Trophoblast cell (in vitro differentiated cells and primary cell): ENCODE data around the gene SUMO4.

ENCODE experiments used
- DNase-seq, 2 donors: peaks; one replicate each; pipeline ENCODE4 v3.0.0-alpha.2; 2016
- H2AFZ ChIP-seq: 2 replicates; pipeline ENCODE4 v1.6.1; 2013; ENCODE audit warnings: low read length, moderate library complexity, mild to moderate bottlenecking; ENCODE audit not compliant: insufficient read depth, poor library complexity
- H2AK5ac ChIP-seq: 2 replicates; pipeline ENCODE4 v1.6.1; 2013; ENCODE audit warnings: mild to moderate bottlenecking, low read length
- H2BK120ac ChIP-seq: 2 replicates; pipeline ENCODE4 v1.6.1; 2013; ENCODE audit warnings: low read length, mild to moderate bottlenecking, moderate library complexity; ENCODE audit not compliant: insufficient read depth, poor library complexity
- H2BK12ac ChIP-seq: 2 replicates; pipeline ENCODE4 v1.6.1; 2013; ENCODE audit warnings: mild to moderate bottlenecking, low read length, moderate library complexity
- H2BK5ac ChIP-seq: 2 replicates; pipeline ENCODE4 v1.6.1; 2013; ENCODE audit warnings: low read length, low read depth, moderate library complexity, mild to moderate bottlenecking; ENCODE audit not compliant: poor library complexity
- H3K14ac ChIP-seq: 2 replicates; pipeline ENCODE4 v1.6.1; 2013; ENCODE audit warnings: mild to moderate bottlenecking, low read length
- H3K18ac ChIP-seq: 2 replicates; pipeline ENCODE4 v1.6.1; 2013; ENCODE audit warnings: mild to moderate bottlenecking, low read length
- H3K23ac ChIP-seq: 2 replicates; pipeline ENCODE4 v1.6.1; 2013; ENCODE audit warnings: low read length
- H3K27ac ChIP-seq: 2 replicates; pipeline ENCODE4 v1.5.1; 2013; ENCODE audit warnings: low read depth, mild to moderate bottlenecking, inconsistent platforms, low read length, moderate library complexity
- H3K27me3 ChIP-seq: 2 replicates; pipeline ENCODE4 v1.6.1; 2013; ENCODE audit warnings: inconsistent platforms, mild to moderate bottlenecking, low read length, moderate library complexity; ENCODE audit not compliant: insufficient read depth
- H3K36me3 ChIP-seq, 2 experiments: 1 replicate in 1 of 2; 2 replicates in 1 of 2; pipeline ENCODE4 v1.6.1; 2013; ENCODE audit warnings: low read length in 2 of 2, mild to moderate bottlenecking in 2 of 2, moderate library complexity in 1 of 2; ENCODE audit not compliant: insufficient read depth in 2 of 2, control insufficient read depth in 1 of 2
- H3K4ac ChIP-seq: 2 replicates; pipeline ENCODE4 v1.6.1; 2013; ENCODE audit warnings: low read depth, mild to moderate bottlenecking, low read length, moderate library complexity
- H3K4me1 ChIP-seq, 2 experiments: 1 replicate in 1 of 2; 2 replicates in 1 of 2; pipeline ENCODE4 v1.6.1; 2013; ENCODE audit warnings: low read length in 2 of 2, mild to moderate bottlenecking in 2 of 2, moderate library complexity in 1 of 2; ENCODE audit not compliant: insufficient read depth in 2 of 2, control insufficient read depth in 1 of 2
- H3K4me2 ChIP-seq: 2 replicates; pipeline ENCODE4 v1.6.1; 2013; ENCODE audit warnings: inconsistent platforms, mild to moderate bottlenecking, low read length, moderate library complexity
- H3K4me3 ChIP-seq: 2 replicates; pipeline ENCODE4 v1.5.1; 2013; ENCODE audit warnings: mild to moderate bottlenecking, low read depth, low read length, inconsistent platforms
- H3K79me1 ChIP-seq: one replicate; pipeline ENCODE4 v1.6.1; 2013; ENCODE audit warnings: low read length
- H3K79me2 ChIP-seq: 2 replicates; pipeline ENCODE4 v1.6.1; 2013; ENCODE audit warnings: low read length, mild to moderate bottlenecking; ENCODE audit not compliant: control insufficient read depth, insufficient read depth, poor library complexity
- H3K9ac ChIP-seq: 2 replicates; pipeline ENCODE4 v1.6.1; 2013; ENCODE audit warnings: mild to moderate bottlenecking, low read length
- H3K9me3 ChIP-seq: 2 replicates; pipeline ENCODE4 v1.6.1; 2013; ENCODE audit warnings: low read depth, mild to moderate bottlenecking, control low read depth, inconsistent platforms, low read length; ENCODE audit not compliant: insufficient read depth
- H4K12ac ChIP-seq: 2 replicates; pipeline ENCODE4 v1.6.1; 2013; ENCODE audit warnings: low read depth, mild to moderate bottlenecking, low read length, moderate library complexity
- H4K8ac ChIP-seq: 2 replicates; pipeline ENCODE4 v1.6.1; 2013; ENCODE audit warnings: low read depth, mild to moderate bottlenecking, low read length, moderate library complexity
- H4K91ac ChIP-seq: one replicate; pipeline ENCODE4 v1.6.1; 2013; ENCODE audit warnings: low read depth, mild to moderate bottlenecking, low read length, moderate library complexity
- WGBS: extraction: QIAGEN DNeasy Blood & Tissue Kit; methylation state at CpG from one replicate; pipeline ENCODE4 v1.1.7; 2013; ENCODE audit warnings: missing lambda C conversion rate; ENCODE audit not compliant: insufficient read length, insufficient coverage; ENCODE audit errors: extremely low coverage; 5-methylcytosine and 5-hydroxymethylcytosine counted together

Gene SUMO4

DNA sequence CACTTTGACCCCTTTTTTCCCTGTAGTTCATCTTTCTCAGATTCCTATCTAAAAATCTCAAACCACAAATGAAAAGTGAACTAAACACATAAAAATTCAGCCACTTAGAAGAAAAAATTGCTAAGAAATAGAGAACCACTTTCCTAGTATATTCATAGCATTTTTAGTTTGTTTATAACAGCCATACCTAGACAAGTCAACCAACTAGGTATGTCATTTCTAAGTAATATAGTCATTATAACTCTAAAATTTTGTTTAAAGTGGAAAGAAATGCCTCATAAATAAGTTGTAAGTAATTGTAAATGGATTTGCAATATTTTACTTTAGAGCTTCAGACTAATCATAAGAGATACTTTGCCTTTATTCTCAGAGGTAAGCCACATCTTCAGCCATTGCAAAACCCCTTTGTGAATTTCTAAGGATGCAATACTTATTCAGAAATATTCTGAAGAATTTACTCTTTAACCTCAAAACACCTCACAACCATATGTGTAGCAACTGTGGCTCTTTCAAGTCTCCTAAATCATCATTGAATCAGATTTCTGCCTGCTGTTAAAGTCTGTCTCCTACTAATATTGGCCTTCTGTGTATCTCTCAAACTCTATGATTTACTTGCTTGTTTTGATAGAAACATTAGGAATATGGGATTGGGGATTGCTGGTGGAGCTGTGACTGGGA lies 6.9 kb upstream of the SUMO4 start:
- Histone ChIP-seq H2AK5ac (no peak overlapping the region), H3K18ac (no peak overlapping the region), H3K4me1 (peaks cover 0 to under 1% of the 10 kb centered on the region in 2 experiments), H2BK5ac (no peak overlapping the region), H3K23ac (no peak overlapping the region), H3K14ac (no peak overlapping the region), H3K27ac (no peak overlapping the region), H2AFZ (no peak overlapping the region), H2BK120ac (no peak overlapping the region), H4K91ac (no peak overlapping the region), H3K27me3 (no peaks in the 10 kb centered on the region), H3K9me3 (no peaks in the 10 kb centered on the region), H3K79me2 (no peaks in the 10 kb centered on the region), H3K4ac (no peak overlapping the region), H3K4me2 (no peak overlapping the region), H4K8ac (no peak overlapping the region), H3K79me1 (no peaks in the 10 kb centered on the region), H4K12ac (no peak overlapping the region), H2BK12ac (no peak overlapping the region), H3K36me3 (peaks cover 0 to 3% of the 10 kb centered on the region in 2 experiments), H3K9ac (no peak overlapping the region), H3K4me3 (no peak overlapping the region)
- DNase-seq = peak in 1 of 2 donors; percentile 22

DNA sequence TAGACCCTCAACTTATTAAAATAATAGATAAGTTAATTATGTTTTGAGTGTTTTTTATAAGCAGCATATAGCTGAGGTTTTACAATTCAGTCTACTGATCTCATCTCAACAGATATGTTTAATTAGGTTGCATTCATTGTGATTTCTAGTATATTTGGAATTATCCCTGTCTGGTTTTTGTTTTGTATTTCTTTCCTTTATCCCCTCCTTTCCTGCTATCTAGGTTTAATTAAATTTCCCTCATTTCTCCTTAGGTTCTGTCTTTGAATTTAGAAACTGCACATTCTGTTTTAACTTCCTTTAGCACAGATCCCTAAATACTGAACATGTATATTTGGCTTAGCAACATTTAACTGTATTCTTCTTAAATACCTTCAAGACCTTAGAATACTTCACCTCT lies 4.9 kb upstream of the SUMO4 start:
- no peak overlapping the region for H4K8ac ChIP-seq
- no peak for DNase-seq
- no peak overlapping the region for H2BK120ac ChIP-seq
- no peak overlapping the region for H3K23ac ChIP-seq
- no peak overlapping the region for H2AK5ac ChIP-seq
- H3K4me3 ChIP-seq = no peak overlapping the region
- no peak overlapping the region for H3K9ac ChIP-seq
- H3K27ac ChIP-seq = no peak overlapping the region
- H3K79me1 ChIP-seq = no peaks in the 10 kb centered on the region
- H3K79me2 ChIP-seq = no peaks in the 10 kb centered on the region
- peaks cover 3 to 4% of the 10 kb centered on the region in 2 experiments for H3K36me3 ChIP-seq
- H2BK5ac ChIP-seq = no peak overlapping the region
- H3K9me3 ChIP-seq = no peaks in the 10 kb centered on the region
- no peak overlapping the region for H3K4me2 ChIP-seq
- no peaks in the 10 kb centered on the region for H3K27me3 ChIP-seq
- no peaks in the 10 kb centered on the region for H3K4me1 ChIP-seq
- H3K14ac ChIP-seq = no peak overlapping the region
- no peak overlapping the region for H3K18ac ChIP-seq
- H3K4ac ChIP-seq = no peak overlapping the region
- no peak overlapping the region for H4K91ac ChIP-seq
- no peak overlapping the region for H2AFZ ChIP-seq
- no peak overlapping the region for H2BK12ac ChIP-seq
- no peak overlapping the region for H4K12ac ChIP-seq

DNA sequence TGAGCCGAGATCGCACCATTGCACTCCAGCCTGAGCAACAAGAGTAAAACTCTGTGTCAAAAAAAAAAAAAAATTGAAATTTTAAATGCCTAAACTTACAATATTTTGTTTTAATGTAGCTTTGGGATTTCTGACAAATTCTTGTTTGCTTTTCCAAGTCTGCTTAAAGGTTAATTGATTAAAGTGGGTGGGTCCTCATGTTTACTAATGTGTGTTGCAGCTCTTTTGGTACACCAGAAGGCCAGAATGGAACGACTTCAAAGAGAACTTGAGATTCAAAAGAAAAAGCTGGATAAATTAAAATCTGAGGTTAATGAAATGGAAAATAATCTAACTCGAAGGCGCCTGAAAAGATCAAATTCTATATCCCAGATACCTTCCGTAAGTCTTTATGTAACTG lies 2.7 kb upstream of the SUMO4 start:
- Histone ChIP-seq H3K36me3 (peaks cover 3 to 6% of the 10 kb centered on the region in 2 experiments), H3K14ac (no peak overlapping the region), H3K27ac (no peak overlapping the region), H4K12ac (no peak overlapping the region), H3K18ac (no peak overlapping the region), H2AFZ (no peak overlapping the region), H2AK5ac (no peak overlapping the region), H4K91ac (no peak overlapping the region), H3K79me2 (no peaks in the 10 kb centered on the region), H2BK5ac (no peak overlapping the region), H2BK12ac (no peak overlapping the region), H3K9ac (no peak overlapping the region), H3K4me2 (no peak overlapping the region), H3K4me3 (no peak overlapping the region), H2BK120ac (no peak overlapping the region), H3K23ac (no peak overlapping the region), H3K27me3 (no peaks in the 10 kb centered on the region), H3K4ac (no peak overlapping the region), H3K9me3 (no peaks in the 10 kb centered on the region), H4K8ac (no peak overlapping the region), H3K79me1 (no peaks in the 10 kb centered on the region), H3K4me1 (no peaks in the 10 kb centered on the region)
- WGBS = no CpG with 5 or more reads among the region's 6 CpGs
- DNase-seq = no peak

DNA sequence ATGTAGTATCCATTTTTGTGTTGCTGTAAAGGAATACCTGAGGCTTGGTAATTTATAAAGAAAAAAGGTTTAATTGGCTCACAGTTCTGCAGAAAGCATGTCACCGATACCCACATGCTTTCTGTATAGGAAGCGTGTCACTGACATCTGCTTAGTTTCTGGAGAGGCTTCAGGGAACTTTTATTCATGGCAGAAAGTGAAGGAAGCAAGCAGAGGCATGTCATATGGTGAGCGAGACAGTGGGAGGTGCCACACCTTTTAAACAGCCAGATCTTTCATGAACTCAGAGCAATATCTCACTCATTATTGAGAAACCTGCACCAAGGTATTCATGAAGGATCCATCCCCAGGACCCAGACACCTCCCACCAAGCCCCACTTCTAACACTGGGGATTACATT lies 3.5 kb downstream of the SUMO4 start:
- Histone ChIP-seq H3K27ac (no peak overlapping the region), H3K4me3 (no peak overlapping the region), H3K23ac (no peak overlapping the region), H3K36me3 (peaks cover 5 to 10% of the 10 kb centered on the region in 2 experiments), H3K79me2 (no peaks in the 10 kb centered on the region), H2AFZ (no peak overlapping the region), H4K12ac (no peak overlapping the region), H2BK120ac (no peak overlapping the region), H2BK12ac (no peak overlapping the region), H3K4me2 (no peak overlapping the region), H3K9me3 (no peaks in the 10 kb centered on the region), H4K91ac (no peak overlapping the region), H2AK5ac (no peak overlapping the region), H3K27me3 (no peaks in the 10 kb centered on the region), H2BK5ac (no peak overlapping the region), H3K18ac (no peak overlapping the region), H3K9ac (no peak overlapping the region), H3K4me1 (no peaks in the 10 kb centered on the region), H4K8ac (no peak overlapping the region), H3K14ac (no peak overlapping the region), H3K79me1 (no peaks in the 10 kb centered on the region), H3K4ac (no peak overlapping the region)
- no CpG with 5 or more reads among the region's 3 CpGs for WGBS
- DNase-seq = no peak
